OCI-LY7 (cell line): ENCODE data around the gene TENT5C.

Source experiments
- CTCF ChIP-seq: fragments of 200-600 bp; sonication (generic); conservative IDR thresholded peaks from 2 replicates; pipeline ENCODE4 v1.5.1; 2014; ENCODE audit warnings: mild to moderate bottlenecking, antibody characterized with exemption, low read length, moderate library complexity, mixed read lengths
- EZH2phosphoT487 ChIP-seq: fragments of 200-600 bp; sonication (generic); IDR thresholded peaks from 2 replicates; pipeline ENCODE4 v1.6.1; 2018; ENCODE audit warnings: low read depth, borderline replicate concordance, mild to moderate bottlenecking, mixed run types, antibody characterized with exemption, low read length, moderate library complexity, mixed read lengths

DNA sequence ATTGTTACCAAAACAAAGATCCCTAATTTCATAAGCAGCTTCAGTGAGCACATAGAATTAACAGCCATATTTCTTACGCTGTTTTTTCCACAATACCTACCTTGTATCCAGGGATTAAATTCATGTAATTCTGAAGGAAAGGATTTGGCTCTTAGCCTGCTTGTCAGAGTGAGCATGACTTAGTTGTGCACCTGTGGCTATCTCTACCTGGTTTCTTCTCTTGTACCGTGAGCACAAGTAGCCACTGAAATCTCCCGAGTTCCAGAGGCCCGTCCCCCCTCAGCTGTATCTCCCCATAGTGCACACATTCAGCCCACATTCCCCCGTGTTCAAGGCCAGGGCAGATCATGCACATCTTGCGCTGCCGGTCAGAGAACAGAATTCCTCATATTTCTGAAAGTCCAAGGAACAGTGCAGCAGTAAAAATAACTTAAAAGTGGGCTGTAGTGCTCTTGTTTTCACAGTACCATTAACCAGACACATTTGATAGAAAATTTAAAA, 2.3 kb downstream of the TENT5C start:
- TF ChIP-seq CTCF (no peak), EZH2phosphoT487 (no peak)
